H1 (cell line): ENCODE measurements around the gene RBM46. TPM values are rescaled to one million over a fixed set of nuclear protein-coding genes. Genes with fewer than 3 reads are reported as not detected.

Experiments
- RXRA ChIP-seq: IDR thresholded peaks from 2 replicates; pipeline ENCODE4 v1.6.1; 2011; ENCODE audit warnings: low read depth, mild to moderate bottlenecking, low read length, moderate library complexity; ENCODE audit not compliant: insufficient read depth
- SIN3A ChIP-seq, 2 experiments: IDR thresholded peaks in 1 of 2; conservative IDR thresholded peaks in 1 of 2; 2 replicates each; pipeline ENCODE4 v1.6.1; 2011 to 2012; ENCODE audit warnings: low read length in 2 of 2, improper control_type of control experiment in 1 of 2, low read depth in 1 of 2, mild to moderate bottlenecking in 1 of 2
- SIX5 ChIP-seq: IDR thresholded peaks from 2 replicates; pipeline ENCODE4 v1.6.1; 2011; ENCODE audit warnings: mild to moderate bottlenecking, low read depth, low read length
- SP1 ChIP-seq: IDR thresholded peaks from 2 replicates; pipeline ENCODE4 v1.6.1; 2011; ENCODE audit warnings: low read depth, low read length
- polyA plus RNA-seq, 7 experiments: library from polyadenylated mRNA; depleted of rRNA in 3 of 7; stranded (reverse) in 5 of 7; unstranded in 2 of 7; fragments of >200 nt in 5 of 7; fragments of 200-250 nt in 2 of 7; gene quantifications; 1 replicate in 5 of 7; 2 replicates in 1 of 7; 4 replicates in 1 of 7; pipeline versions ENCODE4 v1.2.1 to v1.2.3, GENCODE V29; 2011 to 2013; ENCODE audit warnings: missing spikeins in 2 of 7, mixed read lengths in 2 of 7
- total RNA-seq: library from RNA; stranded (reverse); fragmentation: NEBNext Ultra II Directional; extraction: Animal tissue kit (Norgen Biotek cat#: 25700); gene quantifications from 2 replicates; pipeline ENCODE4 v1.2.1, GENCODE V29; 2021
- TF ChIP-seq, protein P1 (sequence below): IDR thresholded peaks from 2 replicates; pipeline ENCODE4 v1.6.1; 2012; ENCODE audit warnings: inconsistent platforms
- TF ChIP-seq, protein P2 (sequence below): IDR thresholded peaks from 2 replicates; pipeline ENCODE4 v1.6.1; 2012; ENCODE audit warnings: inconsistent platforms

The RBM46 gene
- total and polyA plus RNA-seq, 2 of the 8 experiments (the other 6 are each of a cell fraction or from before 2014, with no cell fraction given), result 0.12 to 0.54 TPM

DNA sequence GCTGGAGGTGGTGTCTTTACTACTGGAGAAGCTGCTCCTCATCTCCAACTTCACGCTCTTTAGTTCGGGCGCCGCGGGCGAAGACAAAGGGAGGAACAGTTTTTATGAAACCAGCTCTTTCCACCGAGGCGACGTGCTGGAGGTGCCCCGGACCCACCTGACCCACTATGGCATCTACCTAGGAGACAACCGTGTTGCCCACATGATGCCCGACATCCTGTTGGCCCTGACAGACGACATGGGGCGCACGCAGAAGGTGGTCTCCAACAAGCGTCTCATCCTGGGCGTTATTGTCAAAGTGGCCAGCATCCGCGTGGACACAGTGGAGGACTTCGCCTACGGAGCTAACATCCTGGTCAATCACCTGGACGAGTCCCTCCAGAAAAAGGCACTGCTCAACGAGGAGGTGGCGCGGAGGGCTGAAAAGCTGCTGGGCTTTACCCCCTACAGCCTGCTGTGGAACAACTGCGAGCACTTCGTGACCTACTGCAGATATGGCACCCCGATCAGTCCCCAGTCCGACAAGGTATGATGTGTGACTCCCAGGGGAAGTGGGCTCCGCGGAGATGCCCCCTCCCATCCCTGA lies 36.6 kb upstream of the RBM46 start (continued):
- TF ChIP-seq, protein P1, sequence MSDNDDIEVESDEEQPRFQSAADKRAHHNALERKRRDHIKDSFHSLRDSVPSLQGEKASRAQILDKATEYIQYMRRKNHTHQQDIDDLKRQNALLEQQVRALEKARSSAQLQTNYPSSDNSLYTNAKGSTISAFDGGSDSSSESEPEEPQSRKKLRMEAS, result no peak
- no peak for TF ChIP-seq SIX5
- TF ChIP-seq, protein P2, sequence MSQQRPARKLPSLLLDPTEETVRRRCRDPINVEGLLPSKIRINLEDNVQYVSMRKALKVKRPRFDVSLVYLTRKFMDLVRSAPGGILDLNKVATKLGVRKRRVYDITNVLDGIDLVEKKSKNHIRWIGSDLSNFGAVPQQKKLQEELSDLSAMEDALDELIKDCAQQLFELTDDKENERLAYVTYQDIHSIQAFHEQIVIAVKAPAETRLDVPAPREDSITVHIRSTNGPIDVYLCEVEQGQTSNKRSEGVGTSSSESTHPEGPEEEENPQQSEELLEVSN, result 0 out of 2 replicates have a peak, but pooled peaks have one; percentile 20
- TF ChIP-seq SP1, result no peak
- no peak for TF ChIP-seq RXRA
- TF ChIP-seq SIN3A (conservative IDR thresholded peaks at IDR 0.05 in 1 of 2, IDR thresholded peaks at IDR 0.05 in 1 of 2; ENCODE audit: low read depth in 1 of 2, low read length in 2 of 2), result no peak; a peak in 1 of 4 replicates
